ENCODE data around the gene SMURF2. TPM values are rescaled to one million over a fixed set of nuclear protein-coding genes. Genes with fewer than 3 reads are reported as not detected.

SMURF2 gene
- total RNA-seq, 1 experiment from 2014 or later: 23.0 TPM

DNA sequence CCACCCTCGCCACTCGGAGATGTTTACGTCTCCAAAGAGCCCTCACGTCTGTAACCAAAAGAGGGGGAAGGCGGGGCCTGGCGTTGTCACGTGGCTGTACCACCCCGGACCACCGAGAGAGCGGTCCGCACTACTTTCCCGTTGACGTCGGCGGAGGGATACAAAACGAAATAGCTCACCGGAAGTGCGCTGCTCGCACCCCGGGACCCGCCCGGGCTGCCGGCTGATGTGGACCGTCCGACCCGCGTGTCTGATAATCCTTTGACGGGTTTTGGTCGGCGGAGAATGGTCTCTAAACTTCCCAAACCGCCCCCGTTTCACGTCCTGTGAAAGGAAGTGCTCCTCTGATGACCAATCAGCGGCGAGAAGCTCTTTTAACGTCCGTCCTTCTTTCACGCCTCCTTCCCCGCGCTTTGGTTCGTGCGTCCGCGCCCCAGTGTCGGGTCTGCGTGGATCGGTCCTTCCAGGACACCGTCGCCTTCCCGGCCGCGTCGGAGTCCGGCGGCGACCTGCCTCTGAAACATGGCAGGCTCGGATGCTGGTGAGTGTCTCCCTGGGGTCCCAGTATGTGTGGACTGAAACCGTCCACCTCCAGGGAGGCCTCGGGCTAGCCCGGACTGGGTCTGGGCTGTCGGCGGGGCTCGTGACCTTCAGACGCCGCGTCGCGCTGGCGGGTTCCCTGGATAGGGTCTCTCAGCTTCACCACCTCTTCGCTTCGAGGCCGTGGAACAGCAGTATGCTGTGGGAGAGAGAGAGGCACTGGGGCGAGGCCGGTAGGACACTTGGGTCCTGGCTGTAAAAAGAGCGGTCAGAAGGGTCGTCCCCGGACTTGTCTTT, 155.3 kb downstream of the SMURF2 start, which contains the start of gene CEP95 (continued):
- TF ChIP-seq NFE2L1 (CRISPR knock-in tag; IDR thresholded peaks at IDR 0.05) (peak; percentile 80), ZNF263 (CRISPR knock-in tag; IDR thresholded peaks at IDR 0.05; ENCODE audit: low read depth) (no peak), OVOL2 (CRISPR knock-in tag; IDR thresholded peaks at IDR 0.05; ENCODE audit: borderline replicate concordance) (no peak), MXD4 (CRISPR knock-in tag; IDR thresholded peaks at IDR 0.05; ENCODE audit: borderline replicate concordance) (no peak), CREM (CRISPR knock-in tag; IDR thresholded peaks at IDR 0.05) (no peak; the same call in 1 of the 2 replicates), TP53 (CRISPR knock-in tag; IDR thresholded peaks at IDR 0.05) (no peak), NFATC4 (CRISPR knock-in tag; IDR thresholded peaks at IDR 0.05) (no peak), CREB1 (CRISPR knock-in tag; IDR thresholded peaks at IDR 0.05) (no peak), ETV6 (CRISPR knock-in tag; IDR thresholded peaks at IDR 0.05) (0 out of 2 replicates have a peak, but pooled peaks have one; percentile 16), ESRRA (CRISPR knock-in tag; IDR thresholded peaks at IDR 0.05; ENCODE audit: borderline replicate concordance) (no peak), HMGA2 (CRISPR knock-in tag; IDR thresholded peaks at IDR 0.05) (no peak), ELF4 (CRISPR knock-in tag; IDR thresholded peaks at IDR 0.05; ENCODE audit: low read depth) (no peak), ZNF671 (CRISPR knock-in tag; IDR thresholded peaks at IDR 0.05) (no peak), TEAD4 (CRISPR knock-in tag; IDR thresholded peaks at IDR 0.05) (no peak; the same call in 1 of the 2 replicates), NR3C1 (CRISPR knock-in tag; conservative IDR thresholded peaks at IDR 0.05; ENCODE audit: low read depth) (no peak), ZNF396 (CRISPR knock-in tag; IDR thresholded peaks at IDR 0.05; ENCODE audit: borderline replicate concordance) (no peak), JAZF1 (CRISPR knock-in tag; IDR thresholded peaks at IDR 0.05) (no peak)
- TF ChIP-seq, protein P1, sequence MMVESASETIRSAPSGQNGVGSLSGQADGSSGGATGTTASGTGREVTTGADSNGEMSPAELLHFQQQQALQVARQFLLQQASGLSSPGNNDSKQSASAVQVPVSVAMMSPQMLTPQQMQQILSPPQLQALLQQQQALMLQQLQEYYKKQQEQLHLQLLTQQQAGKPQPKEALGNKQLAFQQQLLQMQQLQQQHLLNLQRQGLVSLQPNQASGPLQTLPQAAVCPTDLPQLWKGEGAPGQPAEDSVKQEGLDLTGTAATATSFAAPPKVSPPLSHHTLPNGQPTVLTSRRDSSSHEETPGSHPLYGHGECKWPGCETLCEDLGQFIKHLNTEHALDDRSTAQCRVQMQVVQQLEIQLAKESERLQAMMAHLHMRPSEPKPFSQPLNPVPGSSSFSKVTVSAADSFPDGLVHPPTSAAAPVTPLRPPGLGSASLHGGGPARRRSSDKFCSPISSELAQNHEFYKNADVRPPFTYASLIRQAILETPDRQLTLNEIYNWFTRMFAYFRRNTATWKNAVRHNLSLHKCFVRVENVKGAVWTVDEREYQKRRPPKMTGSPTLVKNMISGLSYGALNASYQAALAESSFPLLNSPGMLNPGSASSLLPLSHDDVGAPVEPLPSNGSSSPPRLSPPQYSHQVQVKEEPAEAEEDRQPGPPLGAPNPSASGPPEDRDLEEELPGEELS (CRISPR knock-in tag; IDR thresholded peaks at IDR 0.05): peak; percentile 35; the same call in 1 of the 2 replicates
- TF ChIP-seq, protein P2, sequence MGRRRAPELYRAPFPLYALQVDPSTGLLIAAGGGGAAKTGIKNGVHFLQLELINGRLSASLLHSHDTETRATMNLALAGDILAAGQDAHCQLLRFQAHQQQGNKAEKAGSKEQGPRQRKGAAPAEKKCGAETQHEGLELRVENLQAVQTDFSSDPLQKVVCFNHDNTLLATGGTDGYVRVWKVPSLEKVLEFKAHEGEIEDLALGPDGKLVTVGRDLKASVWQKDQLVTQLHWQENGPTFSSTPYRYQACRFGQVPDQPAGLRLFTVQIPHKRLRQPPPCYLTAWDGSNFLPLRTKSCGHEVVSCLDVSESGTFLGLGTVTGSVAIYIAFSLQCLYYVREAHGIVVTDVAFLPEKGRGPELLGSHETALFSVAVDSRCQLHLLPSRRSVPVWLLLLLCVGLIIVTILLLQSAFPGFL (CRISPR knock-in tag; IDR thresholded peaks at IDR 0.05; ENCODE audit: borderline replicate concordance): no peak; the same call in 1 of the 2 replicates
- TF ChIP-seq, protein P3, sequence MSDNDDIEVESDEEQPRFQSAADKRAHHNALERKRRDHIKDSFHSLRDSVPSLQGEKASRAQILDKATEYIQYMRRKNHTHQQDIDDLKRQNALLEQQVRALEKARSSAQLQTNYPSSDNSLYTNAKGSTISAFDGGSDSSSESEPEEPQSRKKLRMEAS (CRISPR knock-in tag; IDR thresholded peaks at IDR 0.05): peak; percentile 64
- TF ChIP-seq, protein P4, sequence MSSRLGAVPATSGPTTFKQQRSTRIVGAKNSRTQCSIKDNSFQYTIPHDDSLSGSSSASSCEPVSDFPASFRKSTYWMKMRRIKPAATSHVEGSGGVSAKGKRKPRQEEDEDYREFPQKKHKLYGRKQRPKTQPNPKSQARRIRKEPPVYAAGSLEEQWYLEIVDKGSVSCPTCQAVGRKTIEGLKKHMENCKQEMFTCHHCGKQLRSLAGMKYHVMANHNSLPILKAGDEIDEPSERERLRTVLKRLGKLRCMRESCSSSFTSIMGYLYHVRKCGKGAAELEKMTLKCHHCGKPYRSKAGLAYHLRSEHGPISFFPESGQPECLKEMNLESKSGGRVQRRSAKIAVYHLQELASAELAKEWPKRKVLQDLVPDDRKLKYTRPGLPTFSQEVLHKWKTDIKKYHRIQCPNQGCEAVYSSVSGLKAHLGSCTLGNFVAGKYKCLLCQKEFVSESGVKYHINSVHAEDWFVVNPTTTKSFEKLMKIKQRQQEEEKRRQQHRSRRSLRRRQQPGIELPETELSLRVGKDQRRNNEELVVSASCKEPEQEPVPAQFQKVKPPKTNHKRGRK (CRISPR knock-in tag; IDR thresholded peaks at IDR 0.05; ENCODE audit: borderline replicate concordance): no peak
- TF ChIP-seq, protein P5, sequence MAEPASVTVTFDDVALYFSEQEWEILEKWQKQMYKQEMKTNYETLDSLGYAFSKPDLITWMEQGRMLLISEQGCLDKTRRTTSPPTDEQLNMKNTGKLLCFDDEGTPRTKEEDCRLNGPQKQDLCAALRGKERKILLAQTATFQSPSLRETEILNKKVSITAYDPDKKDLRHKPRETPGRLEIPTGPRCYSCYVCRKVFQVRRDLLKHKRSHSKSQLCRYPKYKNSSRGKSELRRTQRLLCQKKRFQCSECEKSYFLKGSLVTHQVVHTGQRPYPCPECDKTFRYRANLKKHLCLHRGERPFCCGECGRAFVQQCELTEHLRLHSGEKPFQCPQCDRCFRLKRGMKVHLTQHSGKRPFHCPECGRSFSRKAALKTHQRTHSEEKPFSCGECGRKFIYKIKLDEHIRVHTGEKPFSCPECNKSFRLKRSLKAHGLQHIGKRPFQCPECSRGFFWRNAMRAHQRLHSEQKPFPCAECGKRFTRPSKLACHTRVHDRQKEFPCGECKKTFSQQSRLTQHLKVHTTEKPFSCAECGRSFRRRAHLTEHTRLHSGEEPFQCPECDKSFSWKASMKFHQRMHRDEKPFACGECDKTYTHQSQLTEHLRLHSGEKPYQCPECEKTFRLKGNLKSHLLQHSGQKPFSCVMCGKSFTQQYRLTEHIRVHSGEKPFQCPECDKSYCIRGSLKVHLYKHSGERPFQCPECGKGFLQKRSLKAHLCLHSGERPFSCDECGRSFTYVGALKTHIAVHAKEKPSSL (CRISPR knock-in tag; conservative IDR thresholded peaks at IDR 0.05): no peak
- TF ChIP-seq, protein P6, sequence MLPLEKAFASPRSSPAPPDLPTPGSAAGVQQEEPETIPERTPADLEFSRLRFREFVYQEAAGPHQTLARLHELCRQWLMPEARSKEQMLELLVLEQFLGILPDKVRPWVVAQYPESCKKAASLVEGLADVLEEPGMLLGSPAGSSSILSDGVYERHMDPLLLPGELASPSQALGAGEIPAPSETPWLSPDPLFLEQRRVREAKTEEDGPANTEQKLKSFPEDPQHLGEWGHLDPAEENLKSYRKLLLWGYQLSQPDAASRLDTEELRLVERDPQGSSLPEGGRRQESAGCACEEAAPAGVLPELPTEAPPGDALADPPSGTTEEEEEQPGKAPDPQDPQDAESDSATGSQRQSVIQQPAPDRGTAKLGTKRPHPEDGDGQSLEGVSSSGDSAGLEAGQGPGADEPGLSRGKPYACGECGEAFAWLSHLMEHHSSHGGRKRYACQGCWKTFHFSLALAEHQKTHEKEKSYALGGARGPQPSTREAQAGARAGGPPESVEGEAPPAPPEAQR (CRISPR knock-in tag; IDR thresholded peaks at IDR 0.05): no peak
- TF ChIP-seq, protein P7, sequence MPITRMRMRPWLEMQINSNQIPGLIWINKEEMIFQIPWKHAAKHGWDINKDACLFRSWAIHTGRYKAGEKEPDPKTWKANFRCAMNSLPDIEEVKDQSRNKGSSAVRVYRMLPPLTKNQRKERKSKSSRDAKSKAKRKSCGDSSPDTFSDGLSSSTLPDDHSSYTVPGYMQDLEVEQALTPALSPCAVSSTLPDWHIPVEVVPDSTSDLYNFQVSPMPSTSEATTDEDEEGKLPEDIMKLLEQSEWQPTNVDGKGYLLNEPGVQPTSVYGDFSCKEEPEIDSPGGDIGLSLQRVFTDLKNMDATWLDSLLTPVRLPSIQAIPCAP (CRISPR knock-in tag; IDR thresholded peaks at IDR 0.05): no peak
- TF ChIP-seq, protein P8, sequence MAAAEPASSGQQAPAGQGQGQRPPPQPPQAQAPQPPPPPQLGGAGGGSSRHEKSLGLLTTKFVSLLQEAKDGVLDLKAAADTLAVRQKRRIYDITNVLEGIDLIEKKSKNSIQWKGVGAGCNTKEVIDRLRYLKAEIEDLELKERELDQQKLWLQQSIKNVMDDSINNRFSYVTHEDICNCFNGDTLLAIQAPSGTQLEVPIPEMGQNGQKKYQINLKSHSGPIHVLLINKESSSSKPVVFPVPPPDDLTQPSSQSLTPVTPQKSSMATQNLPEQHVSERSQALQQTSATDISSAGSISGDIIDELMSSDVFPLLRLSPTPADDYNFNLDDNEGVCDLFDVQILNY (CRISPR knock-in tag; IDR thresholded peaks at IDR 0.05): peak; percentile 54; the same call in 1 of the 2 replicates
- TF ChIP-seq, protein P9, sequence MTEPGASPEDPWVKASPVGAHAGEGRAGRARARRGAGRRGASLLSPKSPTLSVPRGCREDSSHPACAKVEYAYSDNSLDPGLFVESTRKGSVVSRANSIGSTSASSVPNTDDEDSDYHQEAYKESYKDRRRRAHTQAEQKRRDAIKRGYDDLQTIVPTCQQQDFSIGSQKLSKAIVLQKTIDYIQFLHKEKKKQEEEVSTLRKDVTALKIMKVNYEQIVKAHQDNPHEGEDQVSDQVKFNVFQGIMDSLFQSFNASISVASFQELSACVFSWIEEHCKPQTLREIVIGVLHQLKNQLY (CRISPR knock-in tag; IDR thresholded peaks at IDR 0.05): no peak

All from WTC11 (cell line).